ENCODE measurements around the gene PPT2. TPM values are rescaled to one million over a fixed set of nuclear protein-coding genes. Genes with fewer than 3 reads are reported as not detected.

PPT2 gene
- total and polyA plus RNA-seq, 8 donors: 8.9 to 32.5 (median 27.6) TPM

DNA sequence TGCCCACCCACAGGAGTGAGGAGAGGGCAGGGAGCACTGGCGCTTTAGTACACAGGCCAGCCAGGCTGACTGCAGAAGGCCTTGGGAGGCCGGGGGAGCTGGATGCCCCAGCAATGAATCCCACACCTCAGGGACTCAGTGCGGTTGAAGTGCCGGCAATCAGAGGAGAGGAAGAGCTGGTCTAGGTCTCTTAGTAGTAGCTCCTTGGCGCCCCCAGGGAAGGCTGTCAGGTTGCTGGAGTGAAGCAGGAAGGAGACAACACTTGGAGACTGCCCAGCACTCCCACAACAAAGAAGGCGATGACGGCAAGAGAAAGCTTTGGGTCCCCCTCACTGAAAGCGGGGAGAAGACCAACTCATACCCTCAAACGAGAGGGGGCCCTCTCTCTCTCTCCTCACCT is 36.5 kb upstream of the PPT2 start:
- no peaks in the 10 kb centered on the region for H3K27me3 ChIP-seq
- H3K4me1 ChIP-seq: peaks cover 14 to 42% of the 10 kb centered on the region in 2 donors
- TF ChIP-seq, protein P1, sequence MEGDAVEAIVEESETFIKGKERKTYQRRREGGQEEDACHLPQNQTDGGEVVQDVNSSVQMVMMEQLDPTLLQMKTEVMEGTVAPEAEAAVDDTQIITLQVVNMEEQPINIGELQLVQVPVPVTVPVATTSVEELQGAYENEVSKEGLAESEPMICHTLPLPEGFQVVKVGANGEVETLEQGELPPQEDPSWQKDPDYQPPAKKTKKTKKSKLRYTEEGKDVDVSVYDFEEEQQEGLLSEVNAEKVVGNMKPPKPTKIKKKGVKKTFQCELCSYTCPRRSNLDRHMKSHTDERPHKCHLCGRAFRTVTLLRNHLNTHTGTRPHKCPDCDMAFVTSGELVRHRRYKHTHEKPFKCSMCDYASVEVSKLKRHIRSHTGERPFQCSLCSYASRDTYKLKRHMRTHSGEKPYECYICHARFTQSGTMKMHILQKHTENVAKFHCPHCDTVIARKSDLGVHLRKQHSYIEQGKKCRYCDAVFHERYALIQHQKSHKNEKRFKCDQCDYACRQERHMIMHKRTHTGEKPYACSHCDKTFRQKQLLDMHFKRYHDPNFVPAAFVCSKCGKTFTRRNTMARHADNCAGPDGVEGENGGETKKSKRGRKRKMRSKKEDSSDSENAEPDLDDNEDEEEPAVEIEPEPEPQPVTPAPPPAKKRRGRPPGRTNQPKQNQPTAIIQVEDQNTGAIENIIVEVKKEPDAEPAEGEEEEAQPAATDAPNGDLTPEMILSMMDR (IDR thresholded peaks at IDR 0.05): no peak
- intact Hi-C loops (cut with DNase I): loop anchor here in 1 of 2 donors (5.0 kb wide), 2 partner anchors 35 to 125 kb away; partner anchors contain the start of genes PPT2 and PRRT1
- peak overlapping the region in 1 of 2 donors; percentile 70 for H3K27ac ChIP-seq
- no peak overlapping the region for H3K4me3 ChIP-seq
- no peak for DNase-seq
- H3K36me3 ChIP-seq: peaks cover 4 to 79% of the 10 kb centered on the region in 2 donors
- ATAC-seq: no peak
- no peaks in the 10 kb centered on the region for H3K9me3 ChIP-seq

DNA sequence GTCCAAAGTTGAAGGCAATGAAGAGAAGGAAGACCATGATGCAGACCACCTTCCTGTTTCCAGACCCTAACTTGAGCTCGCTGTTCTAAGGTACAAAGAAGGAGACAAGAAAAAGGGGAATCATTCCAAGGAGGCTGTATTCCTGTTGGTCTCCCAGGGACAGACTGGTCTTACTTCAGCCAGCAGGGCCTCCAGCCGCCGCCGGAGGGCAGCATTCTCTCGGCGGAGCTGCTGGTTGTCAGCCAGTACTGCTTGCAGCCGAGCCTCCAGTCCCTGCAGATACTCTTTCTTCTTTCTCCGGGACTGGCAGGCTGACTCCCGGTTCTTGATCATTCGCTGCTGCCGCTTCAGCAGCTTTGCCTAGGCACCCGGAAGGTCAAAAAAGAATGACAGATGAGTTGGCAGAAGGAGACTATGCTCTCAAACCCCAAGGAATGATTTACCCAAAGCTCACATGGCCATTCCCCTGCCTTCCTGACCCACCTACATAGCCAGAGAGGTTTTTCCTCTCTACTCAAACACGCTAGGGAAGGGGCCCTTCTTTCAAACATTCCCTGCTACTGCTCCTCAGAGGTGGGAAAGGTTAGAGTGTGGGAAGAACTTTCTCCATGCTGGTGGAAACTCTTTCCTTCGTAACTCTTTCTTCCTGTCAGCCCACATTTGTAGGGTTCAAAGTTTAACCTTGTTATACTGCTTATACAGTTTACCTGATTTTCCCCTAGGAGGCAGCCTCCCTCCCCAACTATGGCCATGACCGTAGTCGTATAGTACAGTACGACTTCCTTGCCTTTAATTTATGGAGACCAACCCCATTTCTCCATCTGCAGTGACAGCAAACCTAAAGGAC is 34.9 kb upstream of the PPT2 start:
- H3K27ac ChIP-seq: peak overlapping the region; percentile 57 to 70
- H3K36me3 ChIP-seq: peaks cover 4 to 94% of the 10 kb centered on the region in 2 donors
- no peak overlapping the region for H3K4me3 ChIP-seq
- peaks cover 4 to 28% of the 10 kb centered on the region in 2 donors for H3K4me1 ChIP-seq
- TF ChIP-seq, protein P1 (IDR thresholded peaks at IDR 0.05): peak; percentile 92 to 94
- H3K9me3 ChIP-seq: no peaks in the 10 kb centered on the region
- intact Hi-C loops (cut with DNase I): loop anchor here in 1 of 2 donors (5.0 kb wide), 2 partner anchors 33 to 123 kb away; partner anchors contain the start of genes PPT2 and PRRT1
- DNase-seq: peak; percentile 77 to 96 (median 88)
- no peaks in the 10 kb centered on the region for H3K27me3 ChIP-seq
- peak; percentile 88 for ATAC-seq

DNA sequence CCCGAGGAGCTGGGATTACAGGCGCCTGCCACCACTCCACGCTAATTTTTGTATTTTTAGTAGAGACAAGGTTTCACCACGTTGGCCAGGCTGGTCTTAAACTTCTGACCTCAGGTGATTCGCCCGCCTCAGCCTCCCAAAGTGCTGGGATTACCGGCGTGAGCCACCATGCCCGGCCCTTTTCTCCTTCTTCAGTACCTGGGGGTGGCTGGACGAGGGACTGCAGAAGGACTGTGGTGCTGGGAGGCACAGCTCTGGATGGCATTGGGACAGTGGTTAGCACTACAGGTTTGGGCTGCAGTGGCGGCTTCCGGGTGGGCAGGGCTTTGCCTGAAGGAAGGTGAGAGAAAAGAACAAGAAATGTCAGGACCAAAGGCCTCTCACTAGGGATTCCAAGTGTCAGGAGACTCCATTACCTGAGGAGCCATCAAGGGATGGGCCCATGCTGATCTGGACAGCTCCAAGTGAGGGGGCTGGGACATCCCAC is 33.3 kb upstream of the PPT2 start:
- no peaks in the 10 kb centered on the region for H3K27me3 ChIP-seq
- H3K4me1 ChIP-seq: peaks cover 0 to 20% of the 10 kb centered on the region in 2 donors
- intact Hi-C loops (cut with DNase I): no loop called here
- DNase-seq: no peak
- peaks cover 4 to 98% of the 10 kb centered on the region in 2 donors for H3K36me3 ChIP-seq
- H3K4me3 ChIP-seq: no peak overlapping the region
- H3K9me3 ChIP-seq: no peaks in the 10 kb centered on the region
- ATAC-seq: no peak
- TF ChIP-seq, protein P1 (IDR thresholded peaks at IDR 0.05): no peak
- H3K27ac ChIP-seq: no peak overlapping the region

DNA sequence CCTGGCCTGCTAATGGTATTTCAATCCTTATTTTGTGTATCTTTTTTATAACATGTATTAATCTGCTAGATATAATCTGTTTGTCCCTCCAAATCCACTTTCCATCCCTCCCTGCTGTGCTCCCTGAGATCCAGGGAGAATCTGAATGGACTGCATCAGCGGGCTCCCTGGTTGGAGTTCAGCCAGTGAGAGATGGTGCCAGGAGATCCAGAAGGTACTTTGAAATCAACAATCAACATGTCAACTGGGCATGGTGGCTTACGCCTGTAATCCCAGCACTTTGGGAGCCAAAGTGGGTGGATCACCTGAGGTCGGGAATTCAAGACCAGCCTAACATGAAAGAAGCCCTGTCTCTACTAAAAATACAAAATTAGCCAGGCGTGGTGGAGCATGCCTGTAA is 30.3 kb upstream of the PPT2 start:
- DNase-seq: no peak
- H3K27ac ChIP-seq: no peak overlapping the region
- intact Hi-C loops (cut with DNase I): no loop called here
- H3K9me3 ChIP-seq: no peaks in the 10 kb centered on the region
- H3K4me3 ChIP-seq: no peak overlapping the region
- peaks cover 13 to 31% of the 10 kb centered on the region in 2 donors for H3K4me1 ChIP-seq
- ATAC-seq: no peak
- no peaks in the 10 kb centered on the region for H3K27me3 ChIP-seq
- TF ChIP-seq, protein P1 (IDR thresholded peaks at IDR 0.05): no peak
- peaks cover 4 to 77% of the 10 kb centered on the region in 2 donors for H3K36me3 ChIP-seq

DNA sequence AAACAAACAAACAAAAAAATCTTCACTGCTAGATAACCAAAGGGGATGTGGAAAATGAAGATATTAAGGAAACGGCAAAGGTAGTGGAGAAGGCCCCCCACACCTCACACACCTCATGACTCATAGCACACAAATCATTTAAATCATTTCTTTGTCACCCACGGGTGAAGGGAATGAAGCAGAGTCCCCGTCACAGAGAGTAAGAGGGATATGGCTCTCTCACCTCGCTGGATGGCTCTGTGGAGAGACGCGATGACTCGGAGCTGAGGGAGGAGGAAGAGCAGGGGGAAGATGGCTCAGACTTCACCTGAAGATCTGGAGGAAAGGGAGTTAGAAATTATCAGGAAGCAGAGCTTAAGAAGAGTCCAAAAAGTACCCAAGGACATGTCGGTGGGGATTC is 27.1 kb upstream of the PPT2 start:
- TF ChIP-seq, protein P1 (IDR thresholded peaks at IDR 0.05): no peak
- DNase-seq: no peak
- Histone ChIP-seq H3K27me3 (no peaks in the 10 kb centered on the region), H3K27ac (no peak overlapping the region), H3K4me1 (peaks cover 22 to 32% of the 10 kb centered on the region in 2 donors), H3K9me3 (no peaks in the 10 kb centered on the region), H3K36me3 (peaks cover 0 to 48% of the 10 kb centered on the region in 2 donors), H3K4me3 (peak overlapping the region; percentile 89 to 91)
- intact Hi-C loops (cut with DNase I): no loop called here
- ATAC-seq: no peak

Measured in left lung (tissue), 10 donors.